Endothelial cell of umbilical vein (primary cell): ENCODE measurements around the gene SLC9B1. TPM values are rescaled to one million over a fixed set of nuclear protein-coding genes. Genes with fewer than 3 reads are reported as not detected.

Experiments
- BruUV-seq: library from RNA; stranded (reverse); fragments of 400-500 nt; replicated peaks from 2 replicates; lab custom pipeline; 2021; lab: Mats Ljungman, UMichigan
- CTCF ChIA-PET: fragments of 300-600, 350-600 bp; sonication (Branson Sonifier 250); formaldehyde crosslinking; loops from one replicate; lab custom pipeline; 2021; ENCODE audit warnings: antibody characterized with exemption, inconsistent platforms; lab: Charles Lee
- POLR2A ChIA-PET: fragments of 300-600, 350-600 bp; sonication (Branson Sonifier 250); formaldehyde crosslinking; loops from one replicate; lab custom pipeline; 2021; ENCODE audit warnings: antibody characterized with exemption, inconsistent platforms; lab: Charles Lee
- DNase-seq: peaks from one replicate; pipeline ENCODE4 v3.0.0-alpha.2; 2011; ENCODE audit warnings: low read depth, low spot score
- FAIRE-seq: peaks from 2 replicates; lab custom pipeline; 2011; peaks lifted over from hg19 to GRCh38; lab: Jason Lieb, UNC
- H2AFZ ChIP-seq: 2 replicates; pipeline ENCODE4 v1.6.0; 2012; ENCODE audit warnings: low read depth, low read length, control low read depth, inconsistent platforms
- H3K27ac ChIP-seq: 2 replicates; pipeline ENCODE4 v1.5.1; 2011; ENCODE audit warnings: low read depth, mild to moderate bottlenecking, control low read depth, low read length, moderate library complexity; ENCODE audit not compliant: insufficient read depth
- H3K27me3 ChIP-seq, 2 experiments: 2 replicates each; pipeline versions ENCODE4 v1.6.0 to v1.6.1; 2011; ENCODE audit warnings: low read length in 2 of 2, mixed read lengths in 1 of 2; ENCODE audit not compliant: control insufficient read depth in 2 of 2, insufficient read depth in 2 of 2
- H3K36me3 ChIP-seq, 2 experiments: 2 replicates in 1 of 2; 3 replicates in 1 of 2; pipeline ENCODE4 v1.5.1; 2011; ENCODE audit warnings: low read length in 2 of 2, mild to moderate bottlenecking in 1 of 2, moderate library complexity in 1 of 2; ENCODE audit not compliant: control insufficient read depth in 2 of 2, insufficient read depth in 2 of 2; ENCODE audit errors: extremely low read depth in 1 of 2
- H3K4me1 ChIP-seq: 3 replicates; pipeline ENCODE4 v1.5.1; 2011; ENCODE audit warnings: mild to moderate bottlenecking, low read length; ENCODE audit not compliant: control insufficient read depth, insufficient read depth; ENCODE audit errors: extremely low read depth
- H3K4me2 ChIP-seq: 2 replicates; pipeline ENCODE4 v1.6.1; 2011; ENCODE audit warnings: low read length, control low read depth, mixed read lengths; ENCODE audit not compliant: insufficient read depth
- H3K4me3 ChIP-seq, 3 experiments: fragments of 200-600 bp in 1 of 3; sonication (generic), shearing (Covaris generic) in 1 of 3; replicated peaks in 1 of 3; 2 replicates each; pipeline ENCODE4 v1.5.1; 2011 to 2016; ENCODE audit warnings: control low read depth in 3 of 3, low read length in 3 of 3, mild to moderate bottlenecking in 2 of 3, inconsistent platforms in 1 of 3, low read depth in 1 of 3, moderate library complexity in 1 of 3; ENCODE audit not compliant: insufficient read depth in 1 of 3
- H3K79me2 ChIP-seq: 2 replicates; pipeline ENCODE4 v1.6.0; 2012; ENCODE audit warnings: low read length, inconsistent platforms; ENCODE audit not compliant: control insufficient read depth, insufficient read depth
- H3K9ac ChIP-seq: replicated peaks from 2 replicates; pipeline ENCODE3; 2011; ENCODE audit warnings: low read length, control low read depth; ENCODE audit not compliant: insufficient read depth; ENCODE audit errors: extremely low read depth
- H3K9me1 ChIP-seq: replicated peaks from 3 replicates; pipeline ENCODE4 v1.6.0; 2011; ENCODE audit warnings: mild to moderate bottlenecking, low read length; ENCODE audit not compliant: control insufficient read depth, insufficient read depth; ENCODE audit errors: extremely low read depth
- H3K9me3 ChIP-seq: replicated peaks from 2 replicates; pipeline ENCODE4 v1.5.1; 2012; ENCODE audit warnings: low read length, inconsistent platforms; ENCODE audit not compliant: control insufficient read depth, insufficient read depth
- H4K20me1 ChIP-seq: replicated peaks from 2 replicates; pipeline ENCODE3; 2011; ENCODE audit warnings: mild to moderate bottlenecking, low read length; ENCODE audit not compliant: control insufficient read depth, insufficient read depth; ENCODE audit errors: extremely low read depth
- CTCF ChIP-seq, 2 donors: IDR thresholded peaks; 1 replicate in 1 of 2; 2 replicates in 1 of 2; pipeline ENCODE4 v1.5.1; 2011; ENCODE audit warnings: low read length in 2 of 2, mild to moderate bottlenecking in 2 of 2, moderate library complexity in 2 of 2, control low read depth in 1 of 2, inconsistent platforms in 1 of 2, low read depth in 1 of 2; ENCODE audit not compliant: insufficient read depth in 1 of 2; ENCODE audit errors: extremely low read depth in 1 of 2
- EZH2 ChIP-seq: IDR thresholded peaks from 2 replicates; pipeline ENCODE4 v1.6.1; 2012; ENCODE audit warnings: borderline replicate concordance, low read depth, mild to moderate bottlenecking, moderate library complexity, low read length, inconsistent platforms; ENCODE audit not compliant: severe bottlenecking
- FOS ChIP-seq: IDR thresholded peaks from 2 replicates; pipeline ENCODE4 v1.6.1; 2011; ENCODE audit warnings: mild to moderate bottlenecking, low read length, moderate library complexity, borderline replicate concordance; ENCODE audit not compliant: insufficient read depth
- GATA2 ChIP-seq: IDR thresholded peaks from 2 replicates; pipeline ENCODE4 v1.7.0; 2011; ENCODE audit warnings: low read depth, mild to moderate bottlenecking, moderate library complexity, mixed read lengths, low read length; ENCODE audit not compliant: insufficient read length, insufficient read depth
- JUN ChIP-seq: IDR thresholded peaks from 2 replicates; pipeline ENCODE4 v1.6.1; 2011; ENCODE audit warnings: borderline replicate concordance, low read depth; ENCODE audit not compliant: insufficient read length, insufficient read depth
- MAX ChIP-seq: IDR thresholded peaks from 2 replicates; pipeline ENCODE4 v1.6.1; 2011; ENCODE audit not compliant: insufficient read depth, insufficient read length
- MYC ChIP-seq: IDR thresholded peaks from one replicate; pipeline ENCODE4 v1.6.1; 2011; ENCODE audit warnings: mild to moderate bottlenecking, low read depth, low read length
- POLR2A ChIP-seq: IDR thresholded peaks from 2 replicates; pipeline ENCODE4 v1.6.1; 2012; ENCODE audit warnings: low read depth, mild to moderate bottlenecking, control low read depth, low read length
- POLR2AphosphoS5 ChIP-seq: IDR thresholded peaks from 2 replicates; pipeline ENCODE4 v1.6.1; 2012; ENCODE audit warnings: low read depth, mild to moderate bottlenecking, control low read depth, low read length, moderate library complexity; ENCODE audit not compliant: insufficient read depth
- dilution Hi-C: fragments of 300-500 bp; cut with MboI; formaldehyde crosslinking; loops from one replicate; pipeline ENCODE4 v1.15.0; 2019; ENCODE audit warnings: low sequenced_read_pairs; ENCODE audit not compliant: extremely low pct_ligation_motif_present
- intact Hi-C: fragments of 100-400 bp; cut with micrococcal nuclease; formaldehyde crosslinking; loops from one replicate; pipeline ENCODE4 v1.10.0; 2022
- polyA plus RNA-seq, 4 experiments: library from polyadenylated mRNA; depleted of rRNA in 3 of 4; stranded (reverse) in 3 of 4; unstranded in 1 of 4; fragments of >200 nt; gene quantifications; 2 replicates each; pipeline versions ENCODE4 v1.2.1 to v1.2.3, GENCODE V29; 2011 to 2012; ENCODE audit warnings: missing spikeins in 1 of 4
- total RNA-seq: library from RNA; stranded (reverse); gene quantifications from 2 replicates; pipeline ENCODE4 v1.2.3, GENCODE V29; 2021

Gene SLC9B1
- total and polyA plus RNA-seq, 2 donors (not counting 3 experiments of a cell fraction or from before 2014, with no cell fraction given): 0.19 to 0.49 TPM

- Histone ChIP-seq H3K79me2 (no peaks in the 10 kb centered on the region), H4K20me1 (no peaks in the 10 kb centered on the region), H3K9me3 (no peaks in the 10 kb centered on the region), H3K9ac (no peak overlapping the region), H3K36me3 (no peaks in the 10 kb centered on the region), H3K27ac (no peak overlapping the region), H2AFZ (no peak overlapping the region), H3K9me1 (no peaks in the 10 kb centered on the region), H3K4me2 (no peak overlapping the region), H3K4me1 (no peaks in the 10 kb centered on the region), H3K4me3 (no peak overlapping the region), H3K27me3 (no peaks in the 10 kb centered on the region)
- POLR2A ChIA-PET: no interaction called here
- CTCF ChIA-PET: no interaction called here
- dilution Hi-C loops: no loop called here
- no TSS peak for BruUV-seq
- TF ChIP-seq MAX: no peak
- no peak for TF ChIP-seq EZH2
- TF ChIP-seq MYC: no peak
- TF ChIP-seq CTCF (IDR thresholded peaks at IDR 0.05; ENCODE audit: extremely low read depth in 1 of 2, insufficient read depth in 1 of 2, low read depth in 1 of 2, low read length in 2 of 2): no peak
- TF ChIP-seq FOS: no peak
- no peak for TF ChIP-seq POLR2AphosphoS5
- TF ChIP-seq GATA2: no peak
- no peak for TF ChIP-seq POLR2A
- no peak for TF ChIP-seq JUN
- DNase-seq (no peak), FAIRE-seq (no peak)
- intact Hi-C loops: no loop called here
Measured at GRCh38 chr4:102862016-102862415, 157.5 kb downstream of the SLC9B1 start.
